ENCODE results near the gene TTPAL.

TTPAL gene

DNA sequence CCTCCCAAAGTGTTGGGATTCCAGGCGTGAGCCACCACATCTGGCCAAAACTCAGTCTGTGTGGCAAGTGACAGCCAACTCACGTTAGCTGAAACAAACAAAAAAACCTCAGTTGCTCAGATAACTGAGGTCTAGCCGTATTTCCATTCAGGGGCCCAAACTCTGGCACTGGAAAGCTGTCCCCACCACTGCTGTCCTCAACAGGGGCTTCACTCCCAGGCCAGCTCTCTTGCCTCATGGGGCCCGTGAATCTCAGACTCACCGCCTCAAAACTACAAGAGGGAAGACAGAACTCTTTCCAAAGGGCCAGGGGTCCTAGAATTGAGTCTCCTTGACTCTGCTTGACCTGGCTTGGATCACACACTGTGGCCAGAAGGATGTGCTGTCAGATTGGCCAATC, 7.4 kb downstream of the TTPAL start:
- TF ChIP-seq, protein P1, sequence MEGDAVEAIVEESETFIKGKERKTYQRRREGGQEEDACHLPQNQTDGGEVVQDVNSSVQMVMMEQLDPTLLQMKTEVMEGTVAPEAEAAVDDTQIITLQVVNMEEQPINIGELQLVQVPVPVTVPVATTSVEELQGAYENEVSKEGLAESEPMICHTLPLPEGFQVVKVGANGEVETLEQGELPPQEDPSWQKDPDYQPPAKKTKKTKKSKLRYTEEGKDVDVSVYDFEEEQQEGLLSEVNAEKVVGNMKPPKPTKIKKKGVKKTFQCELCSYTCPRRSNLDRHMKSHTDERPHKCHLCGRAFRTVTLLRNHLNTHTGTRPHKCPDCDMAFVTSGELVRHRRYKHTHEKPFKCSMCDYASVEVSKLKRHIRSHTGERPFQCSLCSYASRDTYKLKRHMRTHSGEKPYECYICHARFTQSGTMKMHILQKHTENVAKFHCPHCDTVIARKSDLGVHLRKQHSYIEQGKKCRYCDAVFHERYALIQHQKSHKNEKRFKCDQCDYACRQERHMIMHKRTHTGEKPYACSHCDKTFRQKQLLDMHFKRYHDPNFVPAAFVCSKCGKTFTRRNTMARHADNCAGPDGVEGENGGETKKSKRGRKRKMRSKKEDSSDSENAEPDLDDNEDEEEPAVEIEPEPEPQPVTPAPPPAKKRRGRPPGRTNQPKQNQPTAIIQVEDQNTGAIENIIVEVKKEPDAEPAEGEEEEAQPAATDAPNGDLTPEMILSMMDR (IDR thresholded peaks at IDR 0.05) = no peak
- no peak for TF ChIP-seq ZFX (IDR thresholded peaks at IDR 0.05; ENCODE audit: borderline replicate concordance)
- H3K27ac ChIP-seq = no peak overlapping the region

DNA sequence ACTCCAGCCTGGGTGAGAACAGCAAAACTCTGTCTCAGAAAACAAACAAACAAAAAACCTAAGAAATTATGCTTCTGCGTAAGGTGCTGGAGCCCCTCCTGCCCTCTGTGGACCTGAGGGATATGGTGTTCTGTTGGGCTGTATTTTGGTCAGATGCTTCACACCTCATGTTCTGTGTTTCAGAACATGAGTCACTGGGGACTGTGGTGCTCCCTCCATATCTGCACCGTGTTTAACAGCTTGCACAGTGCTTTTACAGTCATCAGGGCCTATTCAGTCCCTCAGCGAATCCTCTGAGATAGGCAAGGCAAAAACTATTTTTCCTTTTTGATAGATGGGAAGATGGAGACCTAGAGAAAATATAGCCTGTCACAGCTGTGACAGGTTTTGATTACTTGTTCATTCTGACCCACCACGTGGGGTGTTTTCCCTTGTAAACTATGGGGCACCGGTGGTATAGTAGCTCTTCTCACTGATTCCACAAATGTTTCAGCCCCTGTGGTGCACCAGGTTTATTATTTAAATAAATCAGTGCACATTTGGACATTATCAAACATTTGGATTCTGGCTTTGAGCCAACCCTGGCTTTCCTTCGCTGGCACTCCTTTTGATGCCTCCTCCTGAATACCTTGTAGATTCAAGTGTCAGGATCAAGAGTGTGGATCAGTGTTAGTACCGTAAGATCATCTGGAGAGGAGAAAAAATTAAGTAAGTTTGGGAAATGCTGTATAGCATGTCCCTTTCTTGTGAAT, 9.6 kb downstream of the TTPAL start:
- H3K27ac ChIP-seq = no peak overlapping the region
- TF ChIP-seq, protein P1 (IDR thresholded peaks at IDR 0.05) = no peak
- no peak for TF ChIP-seq ZFX (IDR thresholded peaks at IDR 0.05; ENCODE audit: borderline replicate concordance)

DNA sequence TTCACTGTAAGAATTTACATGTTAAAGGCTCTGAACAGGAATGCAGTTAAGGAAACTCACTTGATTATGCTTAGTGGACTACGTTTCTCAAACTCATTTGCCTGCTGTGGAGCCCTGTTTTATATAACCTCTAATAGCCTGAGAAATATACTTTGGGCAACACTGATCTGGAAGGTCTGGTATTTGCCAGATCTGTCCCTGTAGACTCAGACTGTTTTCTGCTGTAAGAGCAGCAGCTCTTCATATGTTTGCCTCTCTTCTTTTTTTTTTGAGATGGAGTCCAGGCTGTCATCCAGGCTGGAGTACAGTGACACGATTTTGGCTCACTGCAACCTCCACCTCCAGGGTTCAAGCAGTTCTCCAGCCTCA, 10.1 kb downstream of the TTPAL start:
- TF ChIP-seq, protein P1 (IDR thresholded peaks at IDR 0.05) = no peak
- no peak for TF ChIP-seq ZFX (IDR thresholded peaks at IDR 0.05; ENCODE audit: borderline replicate concordance)
- H3K27ac ChIP-seq = no peak overlapping the region

DNA sequence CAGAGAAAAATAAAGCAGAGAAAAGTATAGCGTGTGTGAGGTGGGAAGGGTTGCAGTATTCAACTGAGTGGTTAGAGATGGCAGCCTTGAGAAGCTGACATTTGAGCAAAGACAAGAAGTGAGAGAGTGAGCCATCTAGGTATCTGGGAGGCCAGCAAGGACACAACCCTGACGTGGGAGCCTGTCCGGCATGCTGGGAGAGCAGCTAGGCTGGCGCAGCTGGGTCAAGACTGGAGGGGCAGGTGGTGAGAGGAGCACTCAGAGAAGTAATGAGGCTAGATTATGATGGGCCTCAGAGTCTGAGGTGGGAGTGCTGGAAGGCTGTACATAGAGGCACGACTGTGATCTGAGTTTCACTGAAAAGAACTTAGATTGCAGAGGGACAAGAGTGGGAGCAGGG, 12.9 kb downstream of the TTPAL start:
- TF ChIP-seq, protein P1 (IDR thresholded peaks at IDR 0.05) = no peak
- TF ChIP-seq ZFX (IDR thresholded peaks at IDR 0.05; ENCODE audit: borderline replicate concordance) = no peak
- no peak overlapping the region for H3K27ac ChIP-seq

GRCh38 chr20:44489223-44489622, 13.5 kb downstream of the TTPAL start:
- no peak overlapping the region for H3K27ac ChIP-seq
- TF ChIP-seq, protein P1 (IDR thresholded peaks at IDR 0.05) = no peak
- no peak for TF ChIP-seq ZFX (IDR thresholded peaks at IDR 0.05; ENCODE audit: borderline replicate concordance)

GRCh38 chr20:44489931-44490330, 14.3 kb downstream of the TTPAL start:
- TF ChIP-seq, protein P1 (IDR thresholded peaks at IDR 0.05) = no peak
- no peak for TF ChIP-seq ZFX (IDR thresholded peaks at IDR 0.05; ENCODE audit: borderline replicate concordance)

GRCh38 chr20:44491635-44492395, 16.1 kb downstream of the TTPAL start:
- TF ChIP-seq ZFX (IDR thresholded peaks at IDR 0.05; ENCODE audit: borderline replicate concordance) = no peak
- TF ChIP-seq, protein P1 (IDR thresholded peaks at IDR 0.05) = no peak
- no peak overlapping the region for H3K27ac ChIP-seq

More at GRCh38 chr20:44489931-44490330, 14.3 kb downstream of the TTPAL start:
- H3K27ac ChIP-seq = no peak overlapping the region
